WTC11 (cell line): ENCODE measurements around the gene ADD1. TPM values are rescaled to one million over a fixed set of nuclear protein-coding genes. Genes with fewer than 3 reads are reported as not detected.

Source experiments
- ATAC-seq: fragments of 200-7000 bp; cut with Tn5 transposase; 2 replicates; pipeline ENCODE4 v1.10.0; 2021; ENCODE audit warnings: mild to moderate bottlenecking, moderate library complexity
- CTCF ChIA-PET: fragments of 300-600 bp; sonication (Branson Sonifier 250); formaldehyde crosslinking; loops from one replicate; lab custom pipeline; 2021; ENCODE audit warnings: antibody characterized with exemption; lab: Charles Lee
- POLR2A ChIA-PET: fragments of 350-600 bp; sonication (Branson Sonifier 250); formaldehyde crosslinking; loops from one replicate; lab custom pipeline; 2021; ENCODE audit warnings: antibody characterized with exemption; lab: Charles Lee
- DNase-seq: peaks from one replicate; pipeline ENCODE4 v3.0.0; 2021; ENCODE audit warnings: low spot score
- H3K27ac Mint-ChIP-seq: 2 replicates; pipeline ENCODE4 v1.8.0; 2021; ENCODE audit warnings: mixed read lengths
- H3K27me3 Mint-ChIP-seq: 2 replicates; pipeline ENCODE4 v1.8.0; 2021; ENCODE audit warnings: low read depth, mild to moderate bottlenecking, moderate library complexity, mixed read lengths
- H3K36me3 Mint-ChIP-seq: 2 replicates; pipeline ENCODE4 v1.8.0; 2021; ENCODE audit warnings: mixed read lengths
- H3K4me1 Mint-ChIP-seq: 2 replicates; pipeline ENCODE4 v1.8.0; 2022; ENCODE audit warnings: mixed read lengths
- H3K4me3 Mint-ChIP-seq: 2 replicates; pipeline ENCODE4 v1.8.0; 2021; ENCODE audit warnings: mild to moderate bottlenecking, moderate library complexity, mixed read lengths
- H3K9me3 Mint-ChIP-seq: 2 replicates; pipeline ENCODE4 v1.8.0; 2021; ENCODE audit warnings: mixed read lengths
- CBFB ChIP-seq: sonication (generic); formaldehyde crosslinking; IDR thresholded peaks from 2 replicates; pipeline ENCODE4 v1.8.1; 2022; ENCODE audit warnings: mild to moderate bottlenecking, low read depth, missing genetic modification reagents
- HMGA2 ChIP-seq: fragments of 250-450 bp; sonication (Bioruptor Pico); IDR thresholded peaks from 2 replicates; pipeline ENCODE4 v1.4.0; 2021; ENCODE audit warnings: mild to moderate bottlenecking, moderate library complexity
- PRRX2 ChIP-seq: fragments of 250-450 bp; sonication (Bioruptor Pico); IDR thresholded peaks from 2 replicates; pipeline ENCODE4 v1.8.0; 2021; ENCODE audit warnings: mild to moderate bottlenecking
- SP1 ChIP-seq: sonication (generic); formaldehyde crosslinking; conservative IDR thresholded peaks from 2 replicates; pipeline ENCODE4 v1.8.1; 2022; ENCODE audit warnings: missing genetic modification reagents
- ZNF671 ChIP-seq: fragments of 250-450 bp; sonication (Bioruptor Pico); IDR thresholded peaks from 2 replicates; pipeline ENCODE4 v1.8.0; 2021; ENCODE audit warnings: mild to moderate bottlenecking
- total RNA-seq: library from RNA; stranded (reverse); gene quantifications from 3 replicates; pipeline ENCODE4 v1.2.3, GENCODE V29; 2021
- TF ChIP-seq, protein P1 (sequence below): sonication (generic); formaldehyde crosslinking; IDR thresholded peaks from 2 replicates; pipeline ENCODE4 v1.8.1; 2022; ENCODE audit warnings: low read depth, mild to moderate bottlenecking, moderate library complexity, missing genetic modification reagents, borderline replicate concordance
- TF ChIP-seq, protein P2 (sequence below): sonication (generic); formaldehyde crosslinking; IDR thresholded peaks from 2 replicates; pipeline ENCODE4 v1.8.0; 2022; ENCODE audit warnings: missing genetic modification reagents
- TF ChIP-seq, protein P3 (sequence below): sonication (generic); formaldehyde crosslinking; IDR thresholded peaks from 2 replicates; pipeline ENCODE4 v1.8.0; 2023; ENCODE audit warnings: missing genetic modification reagents, mild to moderate bottlenecking, borderline replicate concordance
- TF ChIP-seq, protein P4 (sequence below): sonication (generic); formaldehyde crosslinking; IDR thresholded peaks from 2 replicates; pipeline ENCODE4 v1.8.1; 2023; ENCODE audit warnings: mild to moderate bottlenecking, moderate library complexity, missing genetic modification reagents
- TF ChIP-seq, protein P5 (sequence below): fragments of 250-450 bp; sonication (Bioruptor Pico); conservative IDR thresholded peaks from 2 replicates; pipeline ENCODE4 v1.9.0; 2021; ENCODE audit warnings: mild to moderate bottlenecking
- TF ChIP-seq, protein P6 (sequence below): sonication (generic); formaldehyde crosslinking; IDR thresholded peaks from 2 replicates; pipeline ENCODE4 v1.8.1; 2022; ENCODE audit warnings: mild to moderate bottlenecking, moderate library complexity, missing genetic modification reagents

Gene ADD1
- total RNA-seq, 1 experiment from 2014 or later, result 178 TPM

DNA sequence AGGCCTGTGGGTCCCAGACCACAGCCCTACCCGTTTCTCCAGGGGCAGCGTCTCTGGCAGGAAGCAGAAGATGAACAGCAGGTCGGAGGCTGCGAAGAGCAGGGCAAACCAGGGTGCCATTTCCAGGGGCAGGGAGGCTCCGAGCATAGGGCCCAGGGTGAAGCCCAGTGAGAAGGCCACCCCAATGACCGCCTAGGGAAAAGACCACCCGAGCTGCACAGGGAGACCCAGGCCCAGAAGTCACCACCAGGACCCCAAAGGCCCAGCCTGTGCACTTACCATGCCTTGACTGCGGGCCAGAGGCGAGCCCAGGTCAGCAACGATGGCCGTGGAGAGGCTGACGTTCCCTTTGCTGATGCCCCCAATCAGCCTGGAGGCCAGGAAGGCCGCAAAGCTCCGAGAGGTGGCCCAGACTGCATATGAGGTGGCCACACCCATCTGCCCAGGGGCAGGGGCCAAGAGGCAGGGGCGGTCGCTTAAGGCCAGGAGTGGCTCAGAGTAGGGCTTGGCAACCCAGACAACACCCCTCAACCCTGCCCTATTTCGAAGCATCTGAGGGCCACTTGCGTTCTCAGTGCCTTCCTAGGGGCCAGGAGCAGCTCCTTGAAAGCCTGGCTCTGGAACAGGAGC is 88.8 kb downstream of the ADD1 start:
- Mint-ChIP-seq H3K27me3 (no peaks in the 10 kb centered on the region), H3K4me3 (peak overlapping the region; percentile 67), H3K27ac (no peak overlapping the region; the same call in 1 of the 2 replicates), H3K9me3 (no peaks in the 10 kb centered on the region), H3K4me1 (peaks cover 26% of the 10 kb centered on the region), H3K36me3 (peaks cover 19% of the 10 kb centered on the region)
- ATAC-seq, result no peak
- CTCF ChIA-PET, result interaction anchor here (1.1 kb wide), 1 partner anchor 168 kb away, joined by 3 read pairs; no protein-coding TSS in a partner anchor
- peak; percentile 8 for DNase-seq
- POLR2A ChIA-PET, result no interaction called here
- TF ChIP-seq, protein P1, sequence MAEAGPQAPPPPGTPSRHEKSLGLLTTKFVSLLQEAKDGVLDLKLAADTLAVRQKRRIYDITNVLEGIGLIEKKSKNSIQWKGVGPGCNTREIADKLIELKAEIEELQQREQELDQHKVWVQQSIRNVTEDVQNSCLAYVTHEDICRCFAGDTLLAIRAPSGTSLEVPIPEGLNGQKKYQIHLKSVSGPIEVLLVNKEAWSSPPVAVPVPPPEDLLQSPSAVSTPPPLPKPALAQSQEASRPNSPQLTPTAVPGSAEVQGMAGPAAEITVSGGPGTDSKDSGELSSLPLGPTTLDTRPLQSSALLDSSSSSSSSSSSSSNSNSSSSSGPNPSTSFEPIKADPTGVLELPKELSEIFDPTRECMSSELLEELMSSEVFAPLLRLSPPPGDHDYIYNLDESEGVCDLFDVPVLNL (CRISPR knock-in tag), result no peak
- TF ChIP-seq ZNF671 (no peak), HMGA2 (CRISPR knock-in tag) (no peak), CBFB (CRISPR knock-in tag) (no peak), SP1 (no peak), PRRX2 (CRISPR knock-in tag) (no peak)
- TF ChIP-seq, protein P2, sequence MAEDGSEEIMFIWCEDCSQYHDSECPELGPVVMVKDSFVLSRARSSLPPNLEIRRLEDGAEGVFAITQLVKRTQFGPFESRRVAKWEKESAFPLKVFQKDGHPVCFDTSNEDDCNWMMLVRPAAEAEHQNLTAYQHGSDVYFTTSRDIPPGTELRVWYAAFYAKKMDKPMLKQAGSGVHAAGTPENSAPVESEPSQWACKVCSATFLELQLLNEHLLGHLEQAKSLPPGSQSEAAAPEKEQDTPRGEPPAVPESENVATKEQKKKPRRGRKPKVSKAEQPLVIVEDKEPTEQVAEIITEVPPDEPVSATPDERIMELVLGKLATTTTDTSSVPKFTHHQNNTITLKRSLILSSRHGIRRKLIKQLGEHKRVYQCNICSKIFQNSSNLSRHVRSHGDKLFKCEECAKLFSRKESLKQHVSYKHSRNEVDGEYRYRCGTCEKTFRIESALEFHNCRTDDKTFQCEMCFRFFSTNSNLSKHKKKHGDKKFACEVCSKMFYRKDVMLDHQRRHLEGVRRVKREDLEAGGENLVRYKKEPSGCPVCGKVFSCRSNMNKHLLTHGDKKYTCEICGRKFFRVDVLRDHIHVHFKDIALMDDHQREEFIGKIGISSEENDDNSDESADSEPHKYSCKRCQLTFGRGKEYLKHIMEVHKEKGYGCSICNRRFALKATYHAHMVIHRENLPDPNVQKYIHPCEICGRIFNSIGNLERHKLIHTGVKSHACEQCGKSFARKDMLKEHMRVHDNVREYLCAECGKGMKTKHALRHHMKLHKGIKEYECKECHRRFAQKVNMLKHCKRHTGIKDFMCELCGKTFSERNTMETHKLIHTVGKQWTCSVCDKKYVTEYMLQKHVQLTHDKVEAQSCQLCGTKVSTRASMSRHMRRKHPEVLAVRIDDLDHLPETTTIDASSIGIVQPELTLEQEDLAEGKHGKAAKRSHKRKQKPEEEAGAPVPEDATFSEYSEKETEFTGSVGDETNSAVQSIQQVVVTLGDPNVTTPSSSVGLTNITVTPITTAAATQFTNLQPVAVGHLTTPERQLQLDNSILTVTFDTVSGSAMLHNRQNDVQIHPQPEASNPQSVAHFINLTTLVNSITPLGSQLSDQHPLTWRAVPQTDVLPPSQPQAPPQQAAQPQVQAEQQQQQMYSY, result no peak
- TF ChIP-seq, protein P3, sequence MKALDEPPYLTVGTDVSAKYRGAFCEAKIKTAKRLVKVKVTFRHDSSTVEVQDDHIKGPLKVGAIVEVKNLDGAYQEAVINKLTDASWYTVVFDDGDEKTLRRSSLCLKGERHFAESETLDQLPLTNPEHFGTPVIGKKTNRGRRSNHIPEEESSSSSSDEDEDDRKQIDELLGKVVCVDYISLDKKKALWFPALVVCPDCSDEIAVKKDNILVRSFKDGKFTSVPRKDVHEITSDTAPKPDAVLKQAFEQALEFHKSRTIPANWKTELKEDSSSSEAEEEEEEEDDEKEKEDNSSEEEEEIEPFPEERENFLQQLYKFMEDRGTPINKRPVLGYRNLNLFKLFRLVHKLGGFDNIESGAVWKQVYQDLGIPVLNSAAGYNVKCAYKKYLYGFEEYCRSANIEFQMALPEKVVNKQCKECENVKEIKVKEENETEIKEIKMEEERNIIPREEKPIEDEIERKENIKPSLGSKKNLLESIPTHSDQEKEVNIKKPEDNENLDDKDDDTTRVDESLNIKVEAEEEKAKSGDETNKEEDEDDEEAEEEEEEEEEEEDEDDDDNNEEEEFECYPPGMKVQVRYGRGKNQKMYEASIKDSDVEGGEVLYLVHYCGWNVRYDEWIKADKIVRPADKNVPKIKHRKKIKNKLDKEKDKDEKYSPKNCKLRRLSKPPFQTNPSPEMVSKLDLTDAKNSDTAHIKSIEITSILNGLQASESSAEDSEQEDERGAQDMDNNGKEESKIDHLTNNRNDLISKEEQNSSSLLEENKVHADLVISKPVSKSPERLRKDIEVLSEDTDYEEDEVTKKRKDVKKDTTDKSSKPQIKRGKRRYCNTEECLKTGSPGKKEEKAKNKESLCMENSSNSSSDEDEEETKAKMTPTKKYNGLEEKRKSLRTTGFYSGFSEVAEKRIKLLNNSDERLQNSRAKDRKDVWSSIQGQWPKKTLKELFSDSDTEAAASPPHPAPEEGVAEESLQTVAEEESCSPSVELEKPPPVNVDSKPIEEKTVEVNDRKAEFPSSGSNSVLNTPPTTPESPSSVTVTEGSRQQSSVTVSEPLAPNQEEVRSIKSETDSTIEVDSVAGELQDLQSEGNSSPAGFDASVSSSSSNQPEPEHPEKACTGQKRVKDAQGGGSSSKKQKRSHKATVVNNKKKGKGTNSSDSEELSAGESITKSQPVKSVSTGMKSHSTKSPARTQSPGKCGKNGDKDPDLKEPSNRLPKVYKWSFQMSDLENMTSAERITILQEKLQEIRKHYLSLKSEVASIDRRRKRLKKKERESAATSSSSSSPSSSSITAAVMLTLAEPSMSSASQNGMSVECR (CRISPR knock-in tag), result no peak
- TF ChIP-seq, protein P4, sequence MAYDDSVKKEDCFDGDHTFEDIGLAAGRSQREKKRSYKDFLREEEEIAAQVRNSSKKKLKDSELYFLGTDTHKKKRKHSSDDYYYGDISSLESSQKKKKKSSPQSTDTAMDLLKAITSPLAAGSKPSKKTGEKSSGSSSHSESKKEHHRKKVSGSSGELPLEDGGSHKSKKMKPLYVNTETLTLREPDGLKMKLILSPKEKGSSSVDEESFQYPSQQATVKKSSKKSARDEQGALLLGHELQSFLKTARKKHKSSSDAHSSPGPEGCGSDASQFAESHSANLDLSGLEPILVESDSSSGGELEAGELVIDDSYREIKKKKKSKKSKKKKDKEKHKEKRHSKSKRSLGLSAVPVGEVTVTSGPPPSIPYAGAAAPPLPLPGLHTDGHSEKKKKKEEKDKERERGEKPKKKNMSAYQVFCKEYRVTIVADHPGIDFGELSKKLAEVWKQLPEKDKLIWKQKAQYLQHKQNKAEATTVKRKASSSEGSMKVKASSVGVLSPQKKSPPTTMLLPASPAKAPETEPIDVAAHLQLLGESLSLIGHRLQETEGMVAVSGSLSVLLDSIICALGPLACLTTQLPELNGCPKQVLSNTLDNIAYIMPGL (CRISPR knock-in tag), result no peak
- TF ChIP-seq, protein P5, sequence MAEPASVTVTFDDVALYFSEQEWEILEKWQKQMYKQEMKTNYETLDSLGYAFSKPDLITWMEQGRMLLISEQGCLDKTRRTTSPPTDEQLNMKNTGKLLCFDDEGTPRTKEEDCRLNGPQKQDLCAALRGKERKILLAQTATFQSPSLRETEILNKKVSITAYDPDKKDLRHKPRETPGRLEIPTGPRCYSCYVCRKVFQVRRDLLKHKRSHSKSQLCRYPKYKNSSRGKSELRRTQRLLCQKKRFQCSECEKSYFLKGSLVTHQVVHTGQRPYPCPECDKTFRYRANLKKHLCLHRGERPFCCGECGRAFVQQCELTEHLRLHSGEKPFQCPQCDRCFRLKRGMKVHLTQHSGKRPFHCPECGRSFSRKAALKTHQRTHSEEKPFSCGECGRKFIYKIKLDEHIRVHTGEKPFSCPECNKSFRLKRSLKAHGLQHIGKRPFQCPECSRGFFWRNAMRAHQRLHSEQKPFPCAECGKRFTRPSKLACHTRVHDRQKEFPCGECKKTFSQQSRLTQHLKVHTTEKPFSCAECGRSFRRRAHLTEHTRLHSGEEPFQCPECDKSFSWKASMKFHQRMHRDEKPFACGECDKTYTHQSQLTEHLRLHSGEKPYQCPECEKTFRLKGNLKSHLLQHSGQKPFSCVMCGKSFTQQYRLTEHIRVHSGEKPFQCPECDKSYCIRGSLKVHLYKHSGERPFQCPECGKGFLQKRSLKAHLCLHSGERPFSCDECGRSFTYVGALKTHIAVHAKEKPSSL (CRISPR knock-in tag), result no peak
- TF ChIP-seq, protein P6, sequence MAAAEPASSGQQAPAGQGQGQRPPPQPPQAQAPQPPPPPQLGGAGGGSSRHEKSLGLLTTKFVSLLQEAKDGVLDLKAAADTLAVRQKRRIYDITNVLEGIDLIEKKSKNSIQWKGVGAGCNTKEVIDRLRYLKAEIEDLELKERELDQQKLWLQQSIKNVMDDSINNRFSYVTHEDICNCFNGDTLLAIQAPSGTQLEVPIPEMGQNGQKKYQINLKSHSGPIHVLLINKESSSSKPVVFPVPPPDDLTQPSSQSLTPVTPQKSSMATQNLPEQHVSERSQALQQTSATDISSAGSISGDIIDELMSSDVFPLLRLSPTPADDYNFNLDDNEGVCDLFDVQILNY (CRISPR knock-in tag), result no peak
- TF ChIP-seq, all 79 proteins: peak for 0
